ENCODE data around the gene SNRNP48. TPM values are rescaled to one million over a fixed set of nuclear protein-coding genes. Genes with fewer than 3 reads are reported as not detected.

SNRNP48 gene
- total RNA-seq, 1 experiment from 2014 or later: 26.2 TPM

DNA sequence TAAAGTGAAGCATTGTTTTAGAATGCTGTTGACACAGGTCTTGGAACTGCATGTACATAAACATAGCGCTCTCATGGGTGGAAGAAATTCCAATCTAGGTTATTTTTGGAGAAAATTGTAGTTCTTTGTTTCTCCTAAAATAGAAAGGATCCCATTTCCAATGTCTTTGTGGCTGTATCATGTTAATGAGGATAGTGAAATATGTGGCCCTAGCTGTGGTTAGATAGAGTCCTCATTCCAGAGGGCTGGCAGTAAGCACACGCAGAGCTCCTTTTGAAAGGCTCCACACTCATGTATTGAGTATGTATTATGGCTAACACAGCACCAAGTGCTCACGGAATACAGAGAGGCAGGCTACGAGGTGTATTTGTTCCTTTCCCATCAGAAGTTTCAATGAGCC is 60.9 kb downstream of the SNRNP48 start:
- ChIA-PET POLR2A (no interaction called here), RAD21 (ENCODE audit: low non-redundant PET in 1 of 2, low total read pairs in 2 of 2, uncharacterized antibody in 2 of 2, unreplicated experiment in 2 of 2) (no interaction called here), CTCF (no interaction called here)
- TF ChIP-seq, protein P1, sequence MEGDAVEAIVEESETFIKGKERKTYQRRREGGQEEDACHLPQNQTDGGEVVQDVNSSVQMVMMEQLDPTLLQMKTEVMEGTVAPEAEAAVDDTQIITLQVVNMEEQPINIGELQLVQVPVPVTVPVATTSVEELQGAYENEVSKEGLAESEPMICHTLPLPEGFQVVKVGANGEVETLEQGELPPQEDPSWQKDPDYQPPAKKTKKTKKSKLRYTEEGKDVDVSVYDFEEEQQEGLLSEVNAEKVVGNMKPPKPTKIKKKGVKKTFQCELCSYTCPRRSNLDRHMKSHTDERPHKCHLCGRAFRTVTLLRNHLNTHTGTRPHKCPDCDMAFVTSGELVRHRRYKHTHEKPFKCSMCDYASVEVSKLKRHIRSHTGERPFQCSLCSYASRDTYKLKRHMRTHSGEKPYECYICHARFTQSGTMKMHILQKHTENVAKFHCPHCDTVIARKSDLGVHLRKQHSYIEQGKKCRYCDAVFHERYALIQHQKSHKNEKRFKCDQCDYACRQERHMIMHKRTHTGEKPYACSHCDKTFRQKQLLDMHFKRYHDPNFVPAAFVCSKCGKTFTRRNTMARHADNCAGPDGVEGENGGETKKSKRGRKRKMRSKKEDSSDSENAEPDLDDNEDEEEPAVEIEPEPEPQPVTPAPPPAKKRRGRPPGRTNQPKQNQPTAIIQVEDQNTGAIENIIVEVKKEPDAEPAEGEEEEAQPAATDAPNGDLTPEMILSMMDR (IDR thresholded peaks at IDR 0.05 in 2 of 3, conservative IDR thresholded peaks at IDR 0.05 in 1 of 3; ENCODE audit: borderline replicate concordance in 1 of 3, insufficient read depth in 1 of 3, low read depth in 2 of 3, low read length in 2 of 3): no peak
- TF ChIP-seq EGR1 (IDR thresholded peaks at IDR 0.05; ENCODE audit: low read depth) (no peak), ZFX (IDR thresholded peaks at IDR 0.05) (no peak), CEBPB (IDR thresholded peaks at IDR 0.05; ENCODE audit: low read depth) (no peak), JUND (IDR thresholded peaks at IDR 0.05) (no peak), SRF (IDR thresholded peaks at IDR 0.05; ENCODE audit: low read depth) (no peak), POLR2AphosphoS5 (IDR thresholded peaks at IDR 0.05; ENCODE audit: low read depth, low read length) (no peak), TCF7L2 (IDR thresholded peaks at IDR 0.05; ENCODE audit: borderline replicate concordance, extremely low read depth, insufficient read depth, insufficient read length) (no peak), POLR2A (IDR thresholded peaks at IDR 0.05; ENCODE audit: borderline replicate concordance, extremely low read depth, insufficient read depth, insufficient read length) (no peak), CBX3 (IDR thresholded peaks at IDR 0.05; ENCODE audit: low read depth) (no peak), SIN3A (IDR thresholded peaks at IDR 0.05; ENCODE audit: low read depth) (no peak), RAD21 (IDR thresholded peaks at IDR 0.05; ENCODE audit: low read depth) (no peak), ELF1 (IDR thresholded peaks at IDR 0.05; ENCODE audit: borderline replicate concordance, low read depth) (no peak), YY1 (IDR thresholded peaks at IDR 0.05; ENCODE audit: extremely low read depth, insufficient replicate concordance, low read depth, low read length) (no peak), ZNF274 (IDR thresholded peaks at IDR 0.05; ENCODE audit: low read depth, low read length) (no peak), EZH2 (IDR thresholded peaks at IDR 0.05) (no peak)
- TF ChIP-seq, protein P2, sequence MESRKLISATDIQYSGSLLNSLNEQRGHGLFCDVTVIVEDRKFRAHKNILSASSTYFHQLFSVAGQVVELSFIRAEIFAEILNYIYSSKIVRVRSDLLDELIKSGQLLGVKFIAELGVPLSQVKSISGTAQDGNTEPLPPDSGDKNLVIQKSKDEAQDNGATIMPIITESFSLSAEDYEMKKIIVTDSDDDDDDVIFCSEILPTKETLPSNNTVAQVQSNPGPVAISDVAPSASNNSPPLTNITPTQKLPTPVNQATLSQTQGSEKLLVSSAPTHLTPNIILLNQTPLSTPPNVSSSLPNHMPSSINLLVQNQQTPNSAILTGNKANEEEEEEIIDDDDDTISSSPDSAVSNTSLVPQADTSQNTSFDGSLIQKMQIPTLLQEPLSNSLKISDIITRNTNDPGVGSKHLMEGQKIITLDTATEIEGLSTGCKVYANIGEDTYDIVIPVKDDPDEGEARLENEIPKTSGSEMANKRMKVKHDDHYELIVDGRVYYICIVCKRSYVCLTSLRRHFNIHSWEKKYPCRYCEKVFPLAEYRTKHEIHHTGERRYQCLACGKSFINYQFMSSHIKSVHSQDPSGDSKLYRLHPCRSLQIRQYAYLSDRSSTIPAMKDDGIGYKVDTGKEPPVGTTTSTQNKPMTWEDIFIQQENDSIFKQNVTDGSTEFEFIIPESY (IDR thresholded peaks at IDR 0.05; ENCODE audit: extremely low read depth, insufficient replicate concordance, low read length): no peak
- TF ChIP-seq, protein P3, sequence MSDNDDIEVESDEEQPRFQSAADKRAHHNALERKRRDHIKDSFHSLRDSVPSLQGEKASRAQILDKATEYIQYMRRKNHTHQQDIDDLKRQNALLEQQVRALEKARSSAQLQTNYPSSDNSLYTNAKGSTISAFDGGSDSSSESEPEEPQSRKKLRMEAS (IDR thresholded peaks at IDR 0.05): no peak
- TF ChIP-seq, protein P4, sequence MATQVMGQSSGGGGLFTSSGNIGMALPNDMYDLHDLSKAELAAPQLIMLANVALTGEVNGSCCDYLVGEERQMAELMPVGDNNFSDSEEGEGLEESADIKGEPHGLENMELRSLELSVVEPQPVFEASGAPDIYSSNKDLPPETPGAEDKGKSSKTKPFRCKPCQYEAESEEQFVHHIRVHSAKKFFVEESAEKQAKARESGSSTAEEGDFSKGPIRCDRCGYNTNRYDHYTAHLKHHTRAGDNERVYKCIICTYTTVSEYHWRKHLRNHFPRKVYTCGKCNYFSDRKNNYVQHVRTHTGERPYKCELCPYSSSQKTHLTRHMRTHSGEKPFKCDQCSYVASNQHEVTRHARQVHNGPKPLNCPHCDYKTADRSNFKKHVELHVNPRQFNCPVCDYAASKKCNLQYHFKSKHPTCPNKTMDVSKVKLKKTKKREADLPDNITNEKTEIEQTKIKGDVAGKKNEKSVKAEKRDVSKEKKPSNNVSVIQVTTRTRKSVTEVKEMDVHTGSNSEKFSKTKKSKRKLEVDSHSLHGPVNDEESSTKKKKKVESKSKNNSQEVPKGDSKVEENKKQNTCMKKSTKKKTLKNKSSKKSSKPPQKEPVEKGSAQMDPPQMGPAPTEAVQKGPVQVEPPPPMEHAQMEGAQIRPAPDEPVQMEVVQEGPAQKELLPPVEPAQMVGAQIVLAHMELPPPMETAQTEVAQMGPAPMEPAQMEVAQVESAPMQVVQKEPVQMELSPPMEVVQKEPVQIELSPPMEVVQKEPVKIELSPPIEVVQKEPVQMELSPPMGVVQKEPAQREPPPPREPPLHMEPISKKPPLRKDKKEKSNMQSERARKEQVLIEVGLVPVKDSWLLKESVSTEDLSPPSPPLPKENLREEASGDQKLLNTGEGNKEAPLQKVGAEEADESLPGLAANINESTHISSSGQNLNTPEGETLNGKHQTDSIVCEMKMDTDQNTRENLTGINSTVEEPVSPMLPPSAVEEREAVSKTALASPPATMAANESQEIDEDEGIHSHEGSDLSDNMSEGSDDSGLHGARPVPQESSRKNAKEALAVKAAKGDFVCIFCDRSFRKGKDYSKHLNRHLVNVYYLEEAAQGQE (IDR thresholded peaks at IDR 0.05; ENCODE audit: low read depth): no peak
- TF ChIP-seq, protein P5, sequence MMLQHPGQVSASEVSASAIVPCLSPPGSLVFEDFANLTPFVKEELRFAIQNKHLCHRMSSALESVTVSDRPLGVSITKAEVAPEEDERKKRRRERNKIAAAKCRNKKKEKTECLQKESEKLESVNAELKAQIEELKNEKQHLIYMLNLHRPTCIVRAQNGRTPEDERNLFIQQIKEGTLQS (IDR thresholded peaks at IDR 0.05): no peak
- 0 out of 2 replicates have a peak, but pooled peaks cover 5% of the 10 kb centered on the region for H3K27me3 ChIP-seq (ENCODE audit: insufficient read depth, low read length)
- H2AFZ ChIP-seq (ENCODE audit: low read depth, low read length, poor library complexity, severe bottlenecking): no peak overlapping the region
- H3K9me3 ChIP-seq (ENCODE audit: control insufficient read depth in 1 of 2, insufficient read depth in 1 of 2, low read depth in 1 of 2, low read length in 2 of 2): no peaks in the 10 kb centered on the region
- BruUV-seq (replicated peaks): no TSS peak
- no peak overlapping the region for H3K9ac ChIP-seq (ENCODE audit: low read length)
- H3K4me3 ChIP-seq (replicated peaks in 1 of 2; ENCODE audit: low read depth in 1 of 2, low read length in 2 of 2): no peak overlapping the region
- no peak for ATAC-seq
- no peaks in the 10 kb centered on the region for H3K4me1 ChIP-seq (ENCODE audit: control insufficient read depth in 1 of 2, insufficient read depth in 2 of 2, low read length in 2 of 2)
- no peaks in the 10 kb centered on the region for H3K79me2 ChIP-seq (ENCODE audit: insufficient read depth, low read length)
- H3K27ac ChIP-seq (ENCODE audit: low read depth, low read length): no peak overlapping the region
- intact Hi-C loops (cut with micrococcal nuclease): no loop called here
- no peak for DNase-seq (ENCODE audit: low read depth, low spot score)
- no peaks in the 10 kb centered on the region for H3K9me2 ChIP-seq (ENCODE audit: insufficient read depth)
- no peaks in the 10 kb centered on the region for H3K36me3 ChIP-seq (ENCODE audit: control insufficient read depth in 1 of 2, insufficient read depth in 2 of 2, low read length in 2 of 2)
- H4K20me1 ChIP-seq (ENCODE audit: insufficient read depth): no peaks in the 10 kb centered on the region
- no peak overlapping the region for H3K4me2 ChIP-seq (ENCODE audit: low read length)

Measured in HCT116 (cell line).